ENCODE results near the gene LRRN4CL.
"Not testable (repeated sequence)": the region's sequence is repeated elsewhere in the genome, so short reads cannot be mapped to it uniquely, and the experiment has no call there.

The LRRN4CL gene

DNA sequence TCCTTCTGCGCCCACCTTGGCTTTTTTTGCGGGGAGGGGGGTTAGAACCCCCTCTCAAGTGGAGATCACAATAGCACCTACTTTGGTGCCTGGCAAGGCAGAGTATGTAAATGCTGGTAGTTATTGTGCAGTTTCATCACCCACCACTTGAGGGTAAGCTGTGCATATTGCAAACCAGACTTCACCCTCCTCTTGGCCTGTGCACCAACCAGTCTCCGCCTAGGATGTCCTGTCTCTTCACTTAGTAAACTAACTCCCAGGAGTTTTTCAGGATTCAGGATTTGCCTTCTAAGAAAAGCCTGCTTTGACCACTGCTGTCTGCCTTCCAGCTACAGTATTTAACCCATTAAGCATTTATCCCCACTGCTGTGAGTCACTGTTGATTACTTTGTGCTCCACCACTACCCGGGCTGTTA is 8.5 kb downstream of the LRRN4CL start:
- DNase-seq (ENCODE audit: low read depth), result peak; percentile 81
- TF ChIP-seq CTCF (IDR thresholded peaks at IDR 0.05; ENCODE audit: insufficient read depth, low read depth, low read length, missing control alignments), result peak; percentile 79
- no peak overlapping the region for H3K4me3 ChIP-seq (ENCODE audit: low read length)

GRCh38 chr11:62678770-62679696 is 10.3 kb downstream of the LRRN4CL start, which contains the start of gene UBXN1:
Gene UBXN1 (minus strand): TSS chr11:62679073. CDS start chr11:62678923, 150 bp downstream.
- H3K4me3 ChIP-seq (ENCODE audit: low read length), result peak within 1 kb of the TSS; percentile 92
- no peak for TF ChIP-seq CTCF (IDR thresholded peaks at IDR 0.05; ENCODE audit: insufficient read depth, low read depth, low read length, missing control alignments)
- DNase-seq (ENCODE audit: low read depth), result peak; percentile 89

DNA sequence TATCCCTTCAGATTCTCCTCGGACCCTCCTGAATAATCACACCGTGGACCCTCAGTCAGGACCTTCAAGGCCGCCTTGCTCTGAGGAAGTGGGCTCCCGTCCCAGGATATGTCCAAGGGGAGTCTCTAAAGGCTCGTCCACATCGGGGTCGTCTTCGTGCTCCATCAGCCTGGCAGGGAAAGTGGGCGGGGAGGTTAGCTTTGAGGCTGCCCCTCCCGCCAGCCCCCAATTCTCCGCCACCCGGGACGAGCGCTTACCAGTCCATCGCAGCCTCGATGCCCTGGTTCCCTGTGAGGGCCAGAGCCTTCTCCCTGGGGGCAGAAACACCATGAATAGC is 10.9 kb downstream of the LRRN4CL start:
- no peak for DNase-seq (ENCODE audit: low read depth)
- no peak for TF ChIP-seq CTCF (IDR thresholded peaks at IDR 0.05; ENCODE audit: insufficient read depth, low read depth, low read length, missing control alignments)
- peak overlapping the region; percentile 92 for H3K4me3 ChIP-seq (ENCODE audit: low read length)

GRCh38 chr11:62677714-62678113 is 11.6 kb downstream of the LRRN4CL start:
- TF ChIP-seq CTCF (IDR thresholded peaks at IDR 0.05; ENCODE audit: insufficient read depth, low read depth, low read length, missing control alignments), result no peak
- DNase-seq (ENCODE audit: low read depth), result no peak
- H3K4me3 ChIP-seq (ENCODE audit: low read length), result peak overlapping the region; percentile 92

DNA sequence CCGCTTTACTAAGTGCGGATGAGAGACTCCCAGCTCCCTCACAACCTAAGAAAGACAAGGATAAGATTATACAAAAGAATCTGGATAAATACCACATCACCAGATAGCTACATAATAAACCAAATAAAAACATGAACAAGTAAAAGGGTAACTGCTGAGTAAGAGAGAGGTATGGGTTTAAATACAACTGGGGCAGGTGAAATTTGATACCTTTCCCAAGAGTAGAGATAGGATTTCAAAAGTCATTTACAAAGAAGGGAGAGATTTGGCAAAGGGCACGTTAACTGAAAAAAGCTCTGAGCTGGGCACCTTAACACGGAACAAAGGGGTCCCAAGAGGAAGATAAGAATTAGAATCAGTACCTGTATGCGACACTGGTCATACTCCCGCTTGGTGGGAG is 12.2 kb downstream of the LRRN4CL start:
- DNase-seq (ENCODE audit: low read depth), result no peak
- no peak for TF ChIP-seq CTCF (IDR thresholded peaks at IDR 0.05; ENCODE audit: insufficient read depth, low read depth, low read length, missing control alignments)
- no peak overlapping the region for H3K4me3 ChIP-seq (ENCODE audit: low read length)

GRCh38 chr11:62676698-62677097 is 12.6 kb downstream of the LRRN4CL start:
- no peak overlapping the region for H3K4me3 ChIP-seq (ENCODE audit: low read length)
- peak; percentile 2 for TF ChIP-seq CTCF (IDR thresholded peaks at IDR 0.05; ENCODE audit: insufficient read depth, low read depth, low read length, missing control alignments)
- DNase-seq (ENCODE audit: low read depth), result no peak

- DNase-seq (ENCODE audit: low read depth), result not testable (repeated sequence)
Measured at GRCh38 chr11:62675415-62675814, 13.9 kb downstream of the LRRN4CL start.

More at GRCh38 chr11:62675415-62675814, 13.9 kb downstream of the LRRN4CL start:
- not testable (repeated sequence) for H3K4me3 ChIP-seq (ENCODE audit: low read length)
